ENCODE measurements around the gene XRN1.
"Not testable (repeated sequence)": the region's sequence is repeated elsewhere in the genome, so short reads cannot be mapped to it uniquely, and the experiment has no call there.

The XRN1 gene

DNA sequence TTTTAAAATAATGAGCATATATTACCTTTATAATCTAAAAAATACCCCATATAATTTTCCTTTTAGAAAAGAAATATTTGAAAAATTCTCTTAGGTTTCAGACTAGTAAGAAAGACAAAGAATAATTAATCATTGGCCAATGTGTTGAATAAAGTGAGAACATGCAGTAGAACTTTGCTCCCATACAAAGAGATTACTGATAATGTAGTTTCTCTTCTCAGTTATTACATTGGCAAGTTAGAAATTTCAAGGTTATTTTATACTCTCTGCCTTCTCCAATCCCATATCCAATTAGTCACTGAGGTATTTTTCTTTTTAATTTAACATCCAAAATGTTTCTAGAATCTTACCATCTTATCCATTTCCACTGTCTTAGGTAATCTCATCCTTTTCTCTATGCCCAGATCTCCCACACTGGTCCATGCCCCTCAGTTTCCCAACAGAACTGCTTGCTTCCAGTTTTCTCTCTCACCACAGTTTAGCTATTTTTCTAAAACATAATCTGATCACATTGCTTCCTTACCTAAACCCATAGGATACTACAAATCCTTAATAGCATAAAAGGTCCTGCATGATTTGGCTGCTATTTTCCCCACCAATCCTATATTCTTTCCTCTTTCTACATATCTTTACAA lies 10.8 kb downstream of the XRN1 start:
- no peak for DNase-seq

DNA sequence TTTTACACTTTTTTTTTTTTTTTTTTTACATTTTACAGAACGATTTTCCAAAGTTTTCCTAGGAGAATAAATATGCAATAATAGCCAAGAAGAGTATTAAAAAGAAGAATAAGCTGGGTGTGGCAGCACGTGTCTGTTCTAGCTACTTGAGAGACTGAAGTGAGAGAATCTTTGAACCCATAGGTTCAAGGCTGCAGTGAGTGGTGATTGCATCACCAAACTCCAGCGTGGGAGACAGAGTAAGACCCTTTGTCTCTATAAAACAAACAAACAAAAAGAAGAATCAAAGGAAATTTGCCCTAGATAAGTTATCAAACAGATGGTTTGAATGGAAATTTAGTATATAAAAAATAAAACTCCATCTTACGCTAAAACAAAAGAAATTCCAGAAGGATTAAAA lies 13.3 kb downstream of the XRN1 start:
- DNase-seq = no peak

GRCh38 chr3:142433110-142433509 lies 14.7 kb downstream of the XRN1 start:
- no peak for DNase-seq

GRCh38 chr3:142429582-142429981 lies 18.3 kb downstream of the XRN1 start:
- DNase-seq = no peak

DNA sequence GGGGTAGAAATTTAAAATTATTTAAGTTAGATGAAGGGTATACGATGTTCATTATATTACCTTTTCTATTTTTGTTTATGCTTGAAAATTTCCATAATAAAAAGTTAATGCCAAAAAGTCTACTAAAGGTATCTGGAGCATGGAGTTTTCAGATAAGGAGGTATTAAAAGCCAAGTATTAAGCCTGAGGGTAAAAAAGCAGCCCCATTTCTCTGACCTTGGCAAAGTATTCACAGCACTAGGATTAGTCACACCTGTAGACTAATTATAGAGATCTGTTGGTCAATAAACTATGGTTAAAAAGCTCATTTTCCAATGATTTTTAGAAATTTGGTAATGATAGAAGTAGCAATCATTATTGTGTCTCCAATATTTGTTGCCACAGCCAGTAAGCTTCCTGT lies 23.1 kb downstream of the XRN1 start:
- no peak for DNase-seq

DNA sequence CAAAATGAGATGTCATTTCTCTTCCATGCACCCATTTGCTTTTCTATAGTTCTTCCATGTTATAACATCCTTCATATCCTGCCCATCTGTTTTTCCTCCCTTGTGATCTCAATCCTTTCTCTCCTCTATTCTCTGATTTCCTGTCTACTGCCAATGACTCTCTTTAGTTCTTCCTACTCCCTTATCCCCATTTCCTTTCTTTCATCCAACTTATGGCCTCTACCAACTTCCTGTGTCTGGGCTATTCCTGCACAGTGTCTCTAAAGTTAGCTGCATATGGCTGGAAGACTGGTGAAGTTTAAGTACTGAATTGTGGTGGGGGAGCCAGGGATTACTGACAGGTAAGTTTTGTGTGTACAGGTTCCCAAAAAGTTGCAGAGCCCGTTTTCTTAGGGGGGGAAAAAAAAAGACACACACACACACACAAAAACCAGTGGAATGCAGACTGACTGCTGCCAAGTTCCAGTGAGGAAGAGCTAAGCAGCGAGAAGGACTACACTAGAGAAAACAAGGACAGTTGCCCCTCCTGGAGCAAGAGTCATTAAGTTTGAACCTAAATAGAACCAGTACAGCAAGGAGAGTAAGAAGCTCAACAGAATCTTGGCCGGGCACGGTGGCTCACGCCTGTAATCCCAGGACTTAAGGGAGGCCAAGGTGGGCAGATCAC lies 28.8 kb downstream of the XRN1 start:
- DNase-seq = no peak

- DNase-seq = no peak
These were observed 30.5 kb downstream of the XRN1 start for GRCh38 chr3:142417302-142417701.

- DNase-seq = not testable (repeated sequence)
These were observed 47.3 kb downstream of the XRN1 start for GRCh38 chr3:142400537-142400936.

GRCh38 chr3:142394921-142395622 lies 52.8 kb downstream of the XRN1 start:
- DNase-seq = no peak

DNA sequence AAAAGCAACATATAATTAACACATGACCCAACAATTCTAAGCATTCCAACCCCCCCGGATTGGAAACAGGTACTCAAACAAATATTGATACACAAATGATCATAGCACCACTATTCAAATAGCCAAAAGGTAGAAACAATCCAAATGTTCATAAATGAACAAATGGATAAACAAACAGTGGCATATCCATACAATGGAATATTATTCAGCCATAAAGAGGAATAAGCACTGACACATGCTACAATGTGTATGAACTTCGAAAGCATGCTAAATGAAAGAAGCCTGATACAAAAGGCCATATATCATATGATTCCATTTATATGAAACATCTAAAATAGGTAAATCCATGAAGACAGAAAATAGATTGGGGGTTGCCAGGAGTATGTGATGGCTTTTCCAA lies 62.8 kb downstream of the XRN1 start:
- DNase-seq = no peak

DNA sequence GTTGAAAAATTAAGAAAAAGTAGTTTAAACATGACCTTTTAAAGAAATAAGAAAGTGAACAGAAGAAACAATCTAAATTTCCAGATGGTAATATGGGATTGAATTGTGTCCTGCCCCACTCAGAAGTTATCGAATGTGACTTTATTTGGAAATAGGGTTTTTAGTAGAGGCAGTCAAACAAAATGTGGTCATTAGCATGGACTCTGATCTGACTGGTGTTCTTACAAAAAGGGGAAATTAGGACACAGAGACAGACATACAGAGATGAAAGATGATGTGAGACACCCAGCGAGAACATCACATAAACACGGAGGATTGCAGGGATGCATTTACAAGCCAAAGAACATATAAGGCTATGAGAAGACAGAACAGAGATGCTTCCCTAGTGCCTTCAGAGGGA lies 73.2 kb downstream of the XRN1 start:
- DNase-seq = no peak

GRCh38 chr3:142369576-142369975 lies 78.3 kb downstream of the XRN1 start:
- DNase-seq = not testable (repeated sequence)

- no peak for DNase-seq
These were observed 81.4 kb downstream of the XRN1 start for GRCh38 chr3:142366434-142366833.

GRCh38 chr3:142363936-142364467 lies 83.8 kb downstream of the XRN1 start:
- no peak for DNase-seq

- DNase-seq = not testable (repeated sequence)
These were observed 84.4 kb downstream of the XRN1 start for GRCh38 chr3:142363433-142363832.

GRCh38 chr3:142359367-142359766 lies 88.5 kb downstream of the XRN1 start:
- no peak for DNase-seq

DNA sequence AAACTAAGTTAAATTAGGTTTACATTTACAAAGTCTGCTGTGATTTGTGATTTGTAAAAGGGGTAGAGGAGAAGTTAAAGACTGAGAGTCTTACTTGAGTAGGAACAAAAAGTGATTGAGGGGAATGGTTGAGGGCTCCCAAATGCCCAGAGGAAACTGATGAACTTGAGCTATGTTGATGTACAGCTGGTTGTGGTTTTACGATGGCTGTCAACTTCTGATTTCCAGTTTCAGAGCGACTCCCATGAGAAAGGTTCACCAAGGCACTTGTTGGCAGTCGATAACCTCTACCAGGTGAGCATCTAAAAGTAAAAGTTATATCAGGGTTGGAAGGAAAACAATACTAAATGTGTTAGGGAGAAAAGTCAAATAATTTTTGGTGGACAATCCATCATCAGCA lies 91.0 kb downstream of the XRN1 start:
- no peak for DNase-seq

GRCh38 chr3:142355692-142356091 lies 92.1 kb downstream of the XRN1 start:
- no peak for DNase-seq

GRCh38 chr3:142354076-142354475 lies 93.8 kb downstream of the XRN1 start:
- DNase-seq = no peak

GRCh38 chr3:142353571-142353970 lies 94.3 kb downstream of the XRN1 start:
- DNase-seq = no peak

DNA sequence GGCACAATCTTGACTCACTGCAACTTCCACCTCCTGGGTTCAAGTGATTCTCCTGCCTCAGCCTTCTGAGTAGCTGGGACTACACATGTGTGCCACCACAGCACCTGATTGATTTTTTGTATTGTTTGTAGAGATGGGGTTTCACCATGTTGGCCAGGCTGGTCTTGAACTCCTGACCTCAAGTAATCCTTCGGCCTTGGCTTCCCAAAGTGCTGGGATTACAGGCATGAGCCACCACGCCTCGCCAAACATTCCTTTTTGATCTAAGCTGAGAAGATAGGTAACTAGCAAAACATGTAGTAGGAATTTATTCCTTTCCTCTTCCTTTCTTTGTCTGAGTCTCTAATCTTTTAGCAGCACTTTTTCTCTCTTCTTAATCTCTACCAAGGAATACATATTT lies 95.1 kb downstream of the XRN1 start:
- DNase-seq = not testable (repeated sequence)

GRCh38 chr3:142348460-142348859 lies 99.4 kb downstream of the XRN1 start:
- no peak for DNase-seq

DNA sequence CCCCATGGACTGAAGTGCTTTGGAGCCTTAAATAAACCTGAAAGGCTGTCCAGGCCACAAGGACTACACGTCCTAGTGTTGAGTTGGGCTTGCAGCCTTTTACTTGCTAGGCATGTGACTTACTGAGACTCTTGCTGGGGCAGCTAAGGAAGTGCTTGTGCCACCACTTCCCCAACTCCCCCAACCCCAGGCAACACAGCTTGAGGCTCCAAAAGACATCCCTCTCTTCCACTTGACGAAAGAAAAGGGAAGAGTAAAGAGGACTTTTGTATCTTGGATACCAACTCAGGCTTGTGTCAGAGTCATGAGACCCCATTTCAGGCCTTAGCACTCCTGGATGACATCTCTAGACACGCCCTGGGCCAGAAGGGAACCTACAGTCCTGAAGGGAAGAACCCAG lies 109.8 kb downstream of the XRN1 start:
- DNase-seq = no peak

DNA sequence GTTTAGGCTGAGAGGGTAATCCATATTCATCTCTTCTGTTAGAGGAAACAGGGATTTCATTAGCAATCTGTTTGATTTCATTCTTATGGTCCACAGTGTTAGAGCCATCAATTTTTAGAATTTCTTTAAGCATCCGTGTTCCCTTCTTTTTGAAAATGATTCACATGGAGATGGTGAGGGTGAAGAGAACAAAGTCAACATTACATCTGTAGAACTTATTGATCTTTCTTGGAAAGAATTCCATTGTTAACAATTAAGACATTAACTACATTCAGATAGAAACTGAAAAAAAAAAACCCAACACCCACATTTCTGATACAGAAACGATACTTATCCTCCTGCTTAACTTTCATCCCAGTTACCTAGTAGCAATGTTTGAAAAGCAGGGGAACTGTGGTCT lies 115.4 kb downstream of the XRN1 start:
- DNase-seq = no peak

Data from right forelimb (tissue), 1 donor.